Memory B cell (primary cell): ENCODE measurements around the gene SNCA.

ENCODE experiments used
- ATAC-seq: fragments of 150-1000 bp; cut with Tn5 transposase; 2 replicates; pipeline ENCODE4 v1.10.0; 2021; ENCODE audit warnings: low read depth, mild to moderate bottlenecking, moderate library complexity
- DNase-seq, 2 donors: peaks; one replicate each; pipeline ENCODE4 v3.0.0; 2022; ENCODE audit warnings: low spot score in 2 of 2
- H3K27ac Mint-ChIP-seq: one replicate; pipeline ENCODE4 v1.8.0; 2022; ENCODE audit warnings: mild to moderate bottlenecking, moderate library complexity, mixed read lengths
- H3K27me3 Mint-ChIP-seq: one replicate; pipeline ENCODE4 v1.8.0; 2022; ENCODE audit warnings: mixed read lengths
- H3K36me3 Mint-ChIP-seq: one replicate; pipeline ENCODE4 v1.8.0; 2022; ENCODE audit warnings: mild to moderate bottlenecking, mixed read lengths
- H3K4me1 Mint-ChIP-seq: one replicate; pipeline ENCODE4 v1.8.0; 2022; ENCODE audit warnings: mixed read lengths
- H3K4me3 Mint-ChIP-seq: one replicate; pipeline ENCODE4 v1.8.0; 2022; ENCODE audit warnings: mild to moderate bottlenecking, moderate library complexity, mixed read lengths
- H3K9me3 Mint-ChIP-seq: one replicate; pipeline ENCODE4 v1.8.0; 2022; ENCODE audit warnings: mixed read lengths

Gene SNCA

DNA sequence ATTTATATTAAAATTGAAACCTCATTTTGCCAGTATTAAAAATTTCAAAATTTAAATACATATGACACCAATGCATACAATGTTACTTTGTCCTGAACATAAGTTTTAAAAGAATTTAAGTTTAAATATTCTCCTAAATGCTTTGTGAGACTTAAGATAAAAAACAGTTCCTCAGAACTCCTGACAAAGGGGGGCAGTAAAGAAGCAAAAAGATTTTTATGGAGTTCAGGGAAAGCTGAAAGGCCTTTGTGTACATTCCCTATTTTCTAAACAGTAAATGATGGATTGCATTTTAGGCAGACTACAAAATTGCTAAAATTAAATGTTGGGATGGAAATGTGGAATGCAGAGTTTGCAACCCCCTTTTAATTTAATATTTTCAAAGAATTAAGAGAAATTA is 81.7 kb downstream of the SNCA start:
- Mint-ChIP-seq H3K4me3 (no peak overlapping the region), H3K27me3 (no peaks in the 10 kb centered on the region), H3K27ac (no peak overlapping the region), H3K9me3 (no peaks in the 10 kb centered on the region), H3K36me3 (no peaks in the 10 kb centered on the region), H3K4me1 (no peaks in the 10 kb centered on the region)
- DNase-seq (no peak), ATAC-seq (no peak)

DNA sequence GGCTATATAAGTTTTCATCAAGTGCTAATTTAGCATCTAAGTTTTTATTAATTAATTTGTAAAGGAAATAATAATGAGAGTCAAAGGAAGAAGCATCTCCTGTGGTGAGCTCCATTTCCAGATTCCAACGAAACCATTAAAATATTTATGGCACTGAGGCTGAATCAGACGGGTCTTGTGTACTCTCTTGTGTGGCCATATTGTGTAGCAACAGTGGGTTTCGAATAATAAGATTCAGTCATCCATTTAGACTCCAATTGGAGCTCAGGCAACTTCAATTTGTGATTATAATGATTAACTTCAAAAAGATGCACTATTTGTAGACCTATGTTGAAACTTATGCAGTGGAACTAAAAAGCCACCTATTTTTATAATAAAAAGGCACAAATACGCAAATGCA is 82.4 kb downstream of the SNCA start:
- Mint-ChIP-seq H3K27ac (no peak overlapping the region), H3K4me1 (no peaks in the 10 kb centered on the region)

DNA sequence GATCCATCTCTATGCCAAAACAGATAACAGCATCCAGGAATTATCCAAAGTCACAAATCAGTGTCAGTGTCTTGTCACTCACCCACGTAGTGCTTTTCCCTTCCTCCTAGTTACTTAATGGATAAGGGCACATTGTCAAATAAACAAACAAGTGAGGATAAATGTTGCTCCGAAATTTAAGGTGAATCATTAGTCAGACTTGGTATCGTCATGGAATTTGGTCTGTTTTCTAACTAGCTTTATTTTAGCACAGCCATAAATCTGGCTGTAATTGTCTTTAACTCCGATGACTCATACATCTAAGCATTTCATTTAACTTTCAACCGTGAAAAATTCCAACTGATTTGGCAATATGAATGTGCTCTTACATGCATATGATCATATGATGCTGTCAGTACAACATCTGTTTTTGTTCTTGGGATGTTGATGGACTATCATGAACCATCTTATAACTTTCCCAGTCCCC is 83.3 kb downstream of the SNCA start:
- DNase-seq = no peak
- H3K4me3 Mint-ChIP-seq = no peak overlapping the region
- H3K27ac Mint-ChIP-seq = no peak overlapping the region
- H3K9me3 Mint-ChIP-seq = no peaks in the 10 kb centered on the region
- no peaks in the 10 kb centered on the region for H3K27me3 Mint-ChIP-seq
- no peak for ATAC-seq
- no peaks in the 10 kb centered on the region for H3K4me1 Mint-ChIP-seq
- H3K36me3 Mint-ChIP-seq = no peaks in the 10 kb centered on the region

More for the DNA sequence above, 82.4 kb downstream of the SNCA start:
- no peak for ATAC-seq
- Mint-ChIP-seq H3K9me3 (no peaks in the 10 kb centered on the region), H3K27me3 (no peaks in the 10 kb centered on the region), H3K4me3 (no peak overlapping the region), H3K36me3 (no peaks in the 10 kb centered on the region)
- DNase-seq = no peak

DNA sequence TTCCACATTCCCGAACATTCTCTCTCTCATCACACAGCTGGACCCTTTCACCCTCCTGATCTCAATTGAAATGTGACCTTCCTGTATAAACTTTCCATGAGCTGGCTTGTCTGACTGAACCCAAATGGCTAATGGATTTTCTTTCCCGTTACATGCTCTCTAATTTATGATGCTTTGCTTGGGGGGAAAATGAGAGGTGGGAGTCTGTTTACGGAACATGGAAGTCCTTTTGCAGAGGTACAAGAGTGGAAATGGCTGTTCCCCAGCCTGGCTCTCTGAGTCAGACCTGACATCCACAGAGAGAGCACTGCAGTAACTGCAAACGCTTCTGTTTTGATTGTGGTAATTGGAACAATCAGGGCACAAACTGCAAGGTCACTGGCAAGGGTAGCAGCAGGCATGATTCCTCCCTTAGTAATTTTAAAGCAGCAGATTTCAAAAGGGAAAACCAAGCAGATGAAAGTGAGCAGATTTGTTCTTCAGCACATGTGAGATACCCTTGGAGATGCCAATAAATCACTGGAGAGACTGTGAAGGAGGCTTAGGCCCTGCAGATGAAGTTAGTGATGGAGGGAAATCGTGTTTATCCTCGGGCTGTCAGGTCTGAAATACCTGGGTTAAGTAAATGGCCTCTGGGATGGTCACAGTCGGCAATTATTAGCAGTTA is 83.9 kb downstream of the SNCA start:
- Mint-ChIP-seq H3K9me3 (no peaks in the 10 kb centered on the region), H3K36me3 (no peaks in the 10 kb centered on the region), H3K27me3 (no peaks in the 10 kb centered on the region), H3K4me1 (no peaks in the 10 kb centered on the region), H3K27ac (no peak overlapping the region), H3K4me3 (no peak overlapping the region)
- ATAC-seq = no peak
- no peak for DNase-seq

- Mint-ChIP-seq H3K27me3 (no peaks in the 10 kb centered on the region), H3K27ac (no peak overlapping the region), H3K4me3 (no peak overlapping the region), H3K4me1 (no peaks in the 10 kb centered on the region), H3K9me3 (no peaks in the 10 kb centered on the region), H3K36me3 (no peaks in the 10 kb centered on the region)
- ATAC-seq (no peak), DNase-seq (no peak)
Observed at GRCh38 chr4:89751416-89751815, 85.5 kb downstream of the SNCA start.

DNA sequence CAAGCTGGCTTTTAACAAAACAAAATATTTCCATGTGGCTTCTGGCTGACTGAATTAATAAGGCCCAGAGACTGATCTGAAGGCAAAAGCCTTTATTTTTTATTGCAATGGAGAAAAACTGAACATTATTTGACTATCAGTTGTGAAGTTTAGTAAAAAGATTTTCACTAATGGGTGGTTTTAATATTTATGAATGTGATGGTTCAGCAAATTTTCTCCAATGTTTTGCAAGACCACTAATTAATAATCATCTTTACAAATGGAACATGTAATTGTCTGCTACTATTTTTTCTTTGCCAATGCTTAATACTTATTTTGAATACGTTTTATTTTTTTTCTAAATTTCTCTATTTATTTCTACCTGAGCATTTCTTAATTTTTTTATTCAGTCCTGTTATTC is 90.6 kb downstream of the SNCA start:
- Mint-ChIP-seq H3K4me1 (no peaks in the 10 kb centered on the region), H3K4me3 (no peak overlapping the region), H3K27ac (no peak overlapping the region), H3K27me3 (no peaks in the 10 kb centered on the region), H3K9me3 (no peaks in the 10 kb centered on the region), H3K36me3 (no peaks in the 10 kb centered on the region)
- no peak for DNase-seq
- no peak for ATAC-seq

DNA sequence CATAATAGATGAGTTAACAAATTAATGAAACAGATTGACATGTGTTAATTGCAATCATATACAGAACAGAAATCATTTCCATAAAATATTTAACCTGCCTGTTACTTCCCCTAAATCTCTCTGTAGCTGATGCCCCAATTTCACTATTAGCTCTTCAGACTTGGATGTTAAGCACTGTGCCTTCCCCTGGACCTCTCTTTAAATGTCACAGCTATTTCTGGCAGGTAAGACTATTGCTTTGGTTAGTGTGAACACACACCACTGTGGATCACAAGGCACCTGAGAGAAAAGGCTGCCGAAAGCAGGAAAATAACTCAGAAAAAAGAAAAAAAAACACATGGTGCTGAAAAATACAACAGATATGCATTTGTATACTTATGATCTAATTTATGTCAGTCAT is 91.3 kb downstream of the SNCA start:
- no peaks in the 10 kb centered on the region for H3K36me3 Mint-ChIP-seq
- no peaks in the 10 kb centered on the region for H3K9me3 Mint-ChIP-seq
- ATAC-seq (no peak), DNase-seq (no peak)
- H3K4me3 Mint-ChIP-seq = no peak overlapping the region
- no peaks in the 10 kb centered on the region for H3K27me3 Mint-ChIP-seq
- H3K27ac Mint-ChIP-seq = no peak overlapping the region
- no peaks in the 10 kb centered on the region for H3K4me1 Mint-ChIP-seq

DNA sequence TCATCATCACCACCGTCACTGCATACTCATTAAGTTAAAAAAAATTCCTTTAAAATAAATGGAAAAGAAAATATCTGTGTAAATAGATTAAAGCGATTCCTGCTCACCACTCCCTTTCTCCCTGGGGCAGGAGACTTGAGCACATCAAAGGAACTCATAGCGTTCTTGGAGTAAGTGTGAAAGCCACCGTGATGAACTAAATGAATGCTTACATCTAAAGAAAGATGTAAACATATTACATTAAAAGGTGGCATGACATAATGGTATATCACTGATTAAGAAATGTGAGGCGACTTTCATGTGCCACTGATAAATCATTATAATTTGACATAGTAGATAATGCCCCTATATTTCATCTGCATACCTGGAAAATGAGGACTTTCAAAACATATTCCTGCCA is 92.0 kb downstream of the SNCA start:
- ATAC-seq = no peak
- no peaks in the 10 kb centered on the region for H3K36me3 Mint-ChIP-seq

GRCh38 chr4:89741768-89742167 is 95.2 kb downstream of the SNCA start:
- no peaks in the 10 kb centered on the region for H3K36me3 Mint-ChIP-seq
- DNase-seq (no peak), ATAC-seq (no peak)
- H3K27ac Mint-ChIP-seq = no peak overlapping the region
- H3K4me3 Mint-ChIP-seq = no peak overlapping the region
- no peaks in the 10 kb centered on the region for H3K9me3 Mint-ChIP-seq
- no peaks in the 10 kb centered on the region for H3K4me1 Mint-ChIP-seq
- no peaks in the 10 kb centered on the region for H3K27me3 Mint-ChIP-seq

More for the DNA sequence above, 92.0 kb downstream of the SNCA start:
- Mint-ChIP-seq H3K4me1 (no peaks in the 10 kb centered on the region), H3K27ac (no peak overlapping the region), H3K27me3 (no peaks in the 10 kb centered on the region), H3K4me3 (no peak overlapping the region), H3K9me3 (no peaks in the 10 kb centered on the region)
- no peak for DNase-seq

DNA sequence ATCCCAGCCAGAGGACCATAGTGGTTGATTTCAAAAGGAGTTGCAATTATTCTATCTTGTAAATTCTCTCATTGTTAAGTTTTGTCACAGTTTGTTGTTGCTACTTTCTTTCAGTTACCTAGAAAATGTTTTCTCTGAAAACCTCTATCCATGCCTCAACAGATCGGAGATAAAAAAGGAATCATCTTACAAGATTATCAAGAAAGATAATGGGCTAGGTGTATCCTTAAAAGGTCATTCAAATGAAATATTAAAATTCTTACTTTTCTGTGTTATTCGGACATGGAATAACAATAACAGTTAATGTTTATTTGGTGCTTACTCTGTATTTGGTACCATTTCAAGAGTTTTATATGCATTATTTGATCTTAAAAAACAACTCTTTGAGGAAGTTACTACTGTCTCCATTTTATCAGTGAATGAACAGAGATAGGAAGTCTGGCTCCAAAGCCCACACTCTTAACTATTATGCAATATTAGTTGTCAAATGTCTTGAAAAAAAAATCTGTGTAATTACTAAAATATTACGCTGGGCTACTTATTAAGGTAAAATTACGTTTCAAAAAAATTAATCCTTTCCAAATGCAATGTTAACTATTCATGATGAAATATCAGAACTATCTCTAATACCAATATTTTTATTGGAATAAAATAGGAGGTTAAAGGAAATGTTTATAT is 97.5 kb downstream of the SNCA start:
- Mint-ChIP-seq H3K27ac (no peak overlapping the region), H3K9me3 (no peaks in the 10 kb centered on the region), H3K4me3 (no peak overlapping the region), H3K27me3 (no peaks in the 10 kb centered on the region), H3K36me3 (no peaks in the 10 kb centered on the region), H3K4me1 (no peaks in the 10 kb centered on the region)
- ATAC-seq = no peak
- DNase-seq = no peak

- H3K36me3 Mint-ChIP-seq = no peaks in the 10 kb centered on the region
- no peak for ATAC-seq
Observed at GRCh38 chr4:89737888-89738287, 99.1 kb downstream of the SNCA start.

GRCh38 chr4:89733946-89734345 is 103.0 kb downstream of the SNCA start:
- no peak for DNase-seq
- no peaks in the 10 kb centered on the region for H3K9me3 Mint-ChIP-seq

More at GRCh38 chr4:89737888-89738287, 99.1 kb downstream of the SNCA start:
- H3K9me3 Mint-ChIP-seq = no peaks in the 10 kb centered on the region
- no peak for DNase-seq
- H3K4me3 Mint-ChIP-seq = no peak overlapping the region
- no peak overlapping the region for H3K27ac Mint-ChIP-seq
- no peaks in the 10 kb centered on the region for H3K4me1 Mint-ChIP-seq
- H3K27me3 Mint-ChIP-seq = no peaks in the 10 kb centered on the region

DNA sequence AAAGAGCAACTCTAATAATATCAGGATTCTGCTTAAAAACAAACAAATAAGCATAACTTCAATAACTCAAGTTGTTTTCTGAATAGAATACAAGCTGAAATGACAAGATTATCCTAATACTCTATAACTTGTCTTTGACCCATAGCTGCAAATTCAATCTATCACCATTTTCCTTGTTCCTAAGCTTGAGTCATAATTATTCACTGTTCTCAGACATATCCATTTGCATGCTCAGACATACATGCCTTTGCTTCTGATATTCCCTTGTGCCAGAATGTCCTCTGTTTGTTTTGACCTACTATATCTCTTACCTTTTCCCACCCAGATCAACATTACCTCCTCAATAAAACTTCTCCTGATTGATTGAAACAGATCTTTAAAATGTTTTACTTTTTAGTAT is 109.7 kb downstream of the SNCA start:
- no peaks in the 10 kb centered on the region for H3K27me3 Mint-ChIP-seq
- H3K4me3 Mint-ChIP-seq = no peak overlapping the region
- no peak overlapping the region for H3K27ac Mint-ChIP-seq
- H3K9me3 Mint-ChIP-seq = peaks cover 1% of the 10 kb centered on the region
- H3K36me3 Mint-ChIP-seq = no peaks in the 10 kb centered on the region
- no peak for ATAC-seq
- H3K4me1 Mint-ChIP-seq = no peaks in the 10 kb centered on the region
- DNase-seq = no peak

More at GRCh38 chr4:89733946-89734345, 103.0 kb downstream of the SNCA start:
- H3K27ac Mint-ChIP-seq = no peak overlapping the region
- no peak overlapping the region for H3K4me3 Mint-ChIP-seq
- no peaks in the 10 kb centered on the region for H3K4me1 Mint-ChIP-seq
- no peak for ATAC-seq
- no peaks in the 10 kb centered on the region for H3K27me3 Mint-ChIP-seq
- H3K36me3 Mint-ChIP-seq = no peaks in the 10 kb centered on the region

GRCh38 chr4:89725268-89725667 is 111.7 kb downstream of the SNCA start:
- Mint-ChIP-seq H3K9me3 (peaks cover 1% of the 10 kb centered on the region), H3K4me1 (no peaks in the 10 kb centered on the region), H3K36me3 (no peaks in the 10 kb centered on the region), H3K4me3 (no peak overlapping the region), H3K27me3 (no peaks in the 10 kb centered on the region), H3K27ac (no peak overlapping the region)
- ATAC-seq (no peak), DNase-seq (no peak)

- H3K36me3 Mint-ChIP-seq = no peaks in the 10 kb centered on the region
- H3K27ac Mint-ChIP-seq = no peak overlapping the region
- H3K4me1 Mint-ChIP-seq = no peaks in the 10 kb centered on the region
- H3K4me3 Mint-ChIP-seq = no peak overlapping the region
- ATAC-seq (no peak), DNase-seq (no peak)
- H3K9me3 Mint-ChIP-seq = peaks cover 1% of the 10 kb centered on the region
- H3K27me3 Mint-ChIP-seq = no peaks in the 10 kb centered on the region
Observed at GRCh38 chr4:89724716-89725115, 112.2 kb downstream of the SNCA start.
